DOHH2 (cell line): Measurements from ENCODE around the gene NAA35.

ENCODE experiments used
- H3F3A ChIP-seq: fragments of 200-600 bp; sonication (generic), shearing (Covaris generic); 2 replicates; pipeline ENCODE4 v1.6.0; 2016; ENCODE audit warnings: antibody characterized with exemption, mild to moderate bottlenecking; ENCODE audit not compliant: control insufficient read depth, insufficient read depth
- H3K27ac ChIP-seq: fragments of 200-600 bp; sonication (generic); 2 replicates; pipeline ENCODE4 v1.5.1; 2014; ENCODE audit warnings: low read depth, mild to moderate bottlenecking, low read length, moderate library complexity
- H3K27me3 ChIP-seq: fragments of 200-600 bp; sonication (generic); 2 replicates; pipeline ENCODE4 v1.6.1; 2014; ENCODE audit warnings: mild to moderate bottlenecking, low read length, mixed read lengths; ENCODE audit not compliant: control insufficient read depth
- H3K36me3 ChIP-seq: fragments of 200-600 bp; sonication (generic); 2 replicates; pipeline ENCODE4 v1.6.1; 2014; ENCODE audit warnings: mild to moderate bottlenecking, low read length, moderate library complexity, mixed read lengths; ENCODE audit not compliant: control insufficient read depth
- H3K4me1 ChIP-seq: fragments of 200-600 bp; sonication (generic); 2 replicates; pipeline ENCODE4 v1.6.1; 2014; ENCODE audit warnings: mild to moderate bottlenecking, low read length, mixed read lengths; ENCODE audit not compliant: control insufficient read depth
- H3K4me2 ChIP-seq: fragments of 200-600 bp; sonication (generic); 2 replicates; pipeline ENCODE4 v1.6.0; 2014; ENCODE audit warnings: mild to moderate bottlenecking, low read length, moderate library complexity
- H3K4me3 ChIP-seq: fragments of 200-600 bp; sonication (generic); 2 replicates; pipeline ENCODE4 v1.5.1; 2014; ENCODE audit warnings: mild to moderate bottlenecking, low read length, mixed read lengths
- H3K79me2 ChIP-seq: fragments of 200-600 bp; sonication (generic); 2 replicates; pipeline ENCODE4 v1.6.1; 2014; ENCODE audit warnings: mild to moderate bottlenecking, low read length, mixed read lengths; ENCODE audit not compliant: control insufficient read depth
- H3K9me2 ChIP-seq: fragments of 200-600 bp; sonication (generic); replicated peaks from 2 replicates; pipeline ENCODE4 v1.6.1; 2014; ENCODE audit warnings: mild to moderate bottlenecking, low read length, mixed read lengths; ENCODE audit not compliant: control insufficient read depth
- H3K9me3 ChIP-seq: fragments of 200-600 bp; sonication (generic); 2 replicates; pipeline ENCODE4 v1.6.1; 2014; ENCODE audit warnings: antibody characterized with exemption, low read length, mixed read lengths; ENCODE audit not compliant: control insufficient read depth, insufficient read depth
- H4K20me1 ChIP-seq: fragments of 200-600 bp; sonication (generic); 2 replicates; pipeline ENCODE4 v1.6.0; 2014; ENCODE audit warnings: low read depth, mild to moderate bottlenecking, antibody characterized with exemption, low read length, moderate library complexity; ENCODE audit not compliant: control insufficient read depth, insufficient read depth
- EZH2phosphoT487 ChIP-seq: fragments of 200-600 bp; sonication (generic); IDR thresholded peaks from 2 replicates; pipeline ENCODE4 v1.6.1; 2017; ENCODE audit warnings: borderline replicate concordance, mild to moderate bottlenecking, antibody characterized with exemption, low read length, moderate library complexity, mixed read lengths
- TF ChIP-seq, protein P1 (sequence below): fragments of 200-600 bp; sonication (generic); IDR thresholded peaks from one replicate; pipeline ENCODE4 v1.5.1; 2014; ENCODE audit warnings: antibody characterized with exemption, mild to moderate bottlenecking, low read depth, low read length; ENCODE audit not compliant: poor library complexity, severe bottlenecking

Gene NAA35

DNA sequence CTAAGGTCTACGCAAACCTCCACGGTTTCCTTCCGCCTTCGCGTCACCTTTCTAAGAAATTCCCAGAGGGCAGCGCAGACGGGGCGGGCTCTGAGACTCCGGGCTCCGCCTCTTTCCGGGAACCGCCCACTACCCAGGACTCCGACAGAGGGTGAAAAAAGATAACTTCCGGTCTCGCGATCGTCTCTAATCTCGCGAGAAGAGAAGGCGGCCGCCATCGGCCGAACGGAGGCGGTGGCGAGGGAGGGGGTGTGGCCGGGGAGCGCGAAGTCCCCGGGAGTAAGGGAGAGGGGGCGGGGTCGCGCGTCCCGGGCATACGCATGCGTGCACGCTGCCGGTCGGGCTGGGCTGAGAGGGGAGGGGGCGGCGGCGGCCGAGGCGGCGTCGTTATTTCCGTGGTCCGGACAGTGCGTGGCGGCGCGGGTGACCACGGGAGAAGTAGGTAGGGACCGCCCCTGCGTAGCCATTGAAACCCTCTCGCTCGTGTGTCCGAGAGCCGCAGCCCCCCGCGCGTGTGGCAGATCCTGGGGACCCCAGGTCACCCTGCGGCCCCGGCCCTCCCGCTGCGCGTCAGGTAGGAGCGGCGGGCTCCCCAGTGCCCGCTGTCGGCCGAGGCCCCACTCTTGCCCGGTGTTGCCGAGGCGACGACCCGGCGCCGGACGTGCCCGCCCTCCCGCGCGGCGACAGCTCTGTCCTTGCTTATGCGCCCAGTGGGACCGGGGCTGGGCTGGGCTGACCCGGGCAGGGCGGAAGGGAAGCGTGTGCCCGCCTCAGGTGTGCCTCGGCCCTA lies at the start of gene NAA35:
Gene NAA35 (plus strand): TSS at position 315 of the 790 bp plus-strand sequence. CDS start 1,014 bp downstream, outside the sequence.
- H3K4me2 ChIP-seq, result peak within 1 kb of the TSS; percentile 87
- H3K36me3 ChIP-seq, result peaks cover 26% of the 10 kb centered on the region
- H3F3A ChIP-seq, result peaks cover 4% of the 10 kb centered on the region; the same call in 1 of the 2 replicates
- no peak within 1 kb of the TSS for H3K27ac ChIP-seq
- TF ChIP-seq, protein P1, sequence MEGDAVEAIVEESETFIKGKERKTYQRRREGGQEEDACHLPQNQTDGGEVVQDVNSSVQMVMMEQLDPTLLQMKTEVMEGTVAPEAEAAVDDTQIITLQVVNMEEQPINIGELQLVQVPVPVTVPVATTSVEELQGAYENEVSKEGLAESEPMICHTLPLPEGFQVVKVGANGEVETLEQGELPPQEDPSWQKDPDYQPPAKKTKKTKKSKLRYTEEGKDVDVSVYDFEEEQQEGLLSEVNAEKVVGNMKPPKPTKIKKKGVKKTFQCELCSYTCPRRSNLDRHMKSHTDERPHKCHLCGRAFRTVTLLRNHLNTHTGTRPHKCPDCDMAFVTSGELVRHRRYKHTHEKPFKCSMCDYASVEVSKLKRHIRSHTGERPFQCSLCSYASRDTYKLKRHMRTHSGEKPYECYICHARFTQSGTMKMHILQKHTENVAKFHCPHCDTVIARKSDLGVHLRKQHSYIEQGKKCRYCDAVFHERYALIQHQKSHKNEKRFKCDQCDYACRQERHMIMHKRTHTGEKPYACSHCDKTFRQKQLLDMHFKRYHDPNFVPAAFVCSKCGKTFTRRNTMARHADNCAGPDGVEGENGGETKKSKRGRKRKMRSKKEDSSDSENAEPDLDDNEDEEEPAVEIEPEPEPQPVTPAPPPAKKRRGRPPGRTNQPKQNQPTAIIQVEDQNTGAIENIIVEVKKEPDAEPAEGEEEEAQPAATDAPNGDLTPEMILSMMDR, result no peak
- no peak for TF ChIP-seq EZH2phosphoT487
- H3K27me3 ChIP-seq, result peaks cover 28% of the 10 kb centered on the region
- peak within 1 kb of the TSS; percentile 94 for H3K4me3 ChIP-seq
- H3K4me1 ChIP-seq, result peaks cover 25% of the 10 kb centered on the region
- peaks cover 40% of the 10 kb centered on the region for H3K79me2 ChIP-seq
- H3K9me2 ChIP-seq, result no peaks in the 10 kb centered on the region
- H4K20me1 ChIP-seq, result no peaks in the 10 kb centered on the region; the same call in 1 of the 2 replicates
- H3K9me3 ChIP-seq, result no peaks in the 10 kb centered on the region

DNA sequence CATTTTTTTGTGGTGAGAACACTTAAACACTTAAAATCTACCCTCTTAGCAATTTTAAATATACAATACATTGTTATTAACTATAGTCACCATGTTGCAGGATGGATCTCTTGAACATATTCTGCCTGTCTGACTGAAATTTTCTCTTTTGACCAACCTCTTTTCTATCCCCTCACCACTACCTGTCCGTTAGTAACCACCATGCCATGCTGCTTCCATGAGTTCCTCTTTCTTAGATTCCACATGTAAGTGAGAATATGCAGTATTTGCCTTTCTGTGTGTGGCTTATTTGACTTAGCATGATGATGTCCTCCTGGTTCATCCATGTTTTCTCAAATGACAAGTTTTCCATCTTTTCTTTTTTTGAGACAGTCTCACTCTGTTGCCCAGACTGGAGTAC lies 48.5 kb upstream of the NAA35 start:
- no peaks in the 10 kb centered on the region for H3K9me2 ChIP-seq
- no peak overlapping the region for H3K27ac ChIP-seq
- no peaks in the 10 kb centered on the region for H4K20me1 ChIP-seq
- H3F3A ChIP-seq, result no peaks in the 10 kb centered on the region
- H3K4me2 ChIP-seq, result no peak overlapping the region
- no peaks in the 10 kb centered on the region for H3K36me3 ChIP-seq
- H3K27me3 ChIP-seq, result peaks cover 13% of the 10 kb centered on the region
- TF ChIP-seq, protein P1, result no peak
- TF ChIP-seq EZH2phosphoT487, result no peak
- no peaks in the 10 kb centered on the region for H3K79me2 ChIP-seq
- no peaks in the 10 kb centered on the region for H3K4me1 ChIP-seq
- no peak overlapping the region for H3K4me3 ChIP-seq
- no peaks in the 10 kb centered on the region for H3K9me3 ChIP-seq

DNA sequence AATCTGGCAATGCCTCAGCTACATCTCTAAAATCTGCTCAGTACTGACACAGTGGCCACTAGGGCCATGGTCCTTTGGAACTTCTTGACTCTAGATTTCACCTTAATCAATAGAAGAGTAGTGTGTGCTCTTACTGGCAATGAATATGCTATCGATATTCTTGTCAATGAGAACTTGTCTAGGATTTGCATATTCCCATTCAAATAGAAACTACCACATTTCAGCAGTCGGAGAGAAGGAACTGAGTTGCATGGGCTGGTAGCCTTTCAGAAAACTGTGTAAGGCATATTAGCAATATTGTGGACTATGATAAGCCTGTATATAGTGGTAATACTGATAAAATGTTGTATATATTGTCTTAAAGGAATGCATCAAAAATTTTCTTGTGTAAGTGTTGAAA lies 45.3 kb upstream of the NAA35 start:
- H3K27me3 ChIP-seq, result peaks cover 16% of the 10 kb centered on the region
- H3K36me3 ChIP-seq, result no peaks in the 10 kb centered on the region
- TF ChIP-seq, protein P1, result no peak
- no peak for TF ChIP-seq EZH2phosphoT487
- no peaks in the 10 kb centered on the region for H3F3A ChIP-seq
- no peaks in the 10 kb centered on the region for H3K9me2 ChIP-seq
- H3K4me1 ChIP-seq, result no peaks in the 10 kb centered on the region
- no peak overlapping the region for H3K4me2 ChIP-seq
- H3K27ac ChIP-seq, result no peak overlapping the region
- H3K4me3 ChIP-seq, result no peak overlapping the region
- no peaks in the 10 kb centered on the region for H4K20me1 ChIP-seq
- H3K79me2 ChIP-seq, result no peaks in the 10 kb centered on the region
- no peaks in the 10 kb centered on the region for H3K9me3 ChIP-seq
